SK-N-SH (cell line): ENCODE data around the gene SIRT2.

ENCODE experiments used
- EP300 ChIP-seq, 2 experiments: IDR thresholded peaks; 2 replicates each; pipeline versions ENCODE4 v1.4.0 to v1.6.1; 2012; ENCODE audit warnings: borderline replicate concordance in 1 of 2, low read depth in 1 of 2, low read length in 1 of 2
- NFIC ChIP-seq: IDR thresholded peaks from 2 replicates; pipeline ENCODE4 v1.4.0; 2012; ENCODE audit warnings: borderline replicate concordance
- SIN3A ChIP-seq: IDR thresholded peaks from 2 replicates; pipeline ENCODE4 v1.6.1; 2012; ENCODE audit warnings: low read depth, mild to moderate bottlenecking, low read length, moderate library complexity, borderline replicate concordance

GRCh38 chr19:38880882-38881609 is 18.4 kb downstream of the SIRT2 start:
- TF ChIP-seq SIN3A (no peak), NFIC (no peak), EP300 (IDR thresholded peaks at IDR 0.05; ENCODE audit: borderline replicate concordance in 1 of 2, low read depth in 1 of 2, low read length in 1 of 2) (no peak)
